ENCODE measurements around the gene OBSCN. TPM values are rescaled to one million over a fixed set of nuclear protein-coding genes. Genes with fewer than 3 reads are reported as not detected.

Gene OBSCN
- total RNA-seq, 1 experiment from 2014 or later = 33.3 TPM

- Mint-ChIP-seq H3K27ac (no peak overlapping the region; a peak in 1 of 7 replicates), H3K4me1 (peaks cover 0 to 2% of the 10 kb centered on the region in 2 experiments; a peak in 1 of 4 replicates), H3K9me3 (no peaks in the 10 kb centered on the region), H3K36me3 (ENCODE audit: insufficient read depth in 1 of 3, low read depth in 3 of 3) (peaks cover 30 to 65% (median 61%) of the 10 kb centered on the region in 3 experiments; a peak in 6 of 7 replicates), H3K4me3 (no peak overlapping the region), H3K27me3 (ENCODE audit: low read depth) (no peaks in the 10 kb centered on the region)
- Histone ChIP-seq H2BK120ac (ENCODE audit: low read depth, low read length, poor library complexity, severe bottlenecking) (no peak overlapping the region), H3K4me2 (ENCODE audit: insufficient read depth, insufficient read length, low read length) (no peak overlapping the region), H3K14ac (ENCODE audit: insufficient read depth, low read length) (no peak overlapping the region), H3K79me1 (ENCODE audit: insufficient read depth, low read depth, low read length, poor library complexity, severe bottlenecking) (no peaks in the 10 kb centered on the region), H3K9ac (ENCODE audit: extremely low read depth, insufficient read length, low read length) (no peak overlapping the region), H4K91ac (ENCODE audit: insufficient read length, low read depth, low read length) (no peak overlapping the region), H3K4me1 (ENCODE audit: insufficient read depth, low read length) (no peaks in the 10 kb centered on the region; the same call in 1 of the 2 replicates), H4K20me1 (ENCODE audit: control insufficient read depth, insufficient read depth, insufficient read length) (no peaks in the 10 kb centered on the region), H3K79me2 (ENCODE audit: insufficient read depth, low read length) (no peaks in the 10 kb centered on the region), H3K9me3 (ENCODE audit: control insufficient read depth, low read depth, low read length) (no peaks in the 10 kb centered on the region), H3K27ac (ENCODE audit: insufficient read length, low read depth, low read length) (no peak overlapping the region), H3K27me3 (ENCODE audit: insufficient read depth, low read length) (no peaks in the 10 kb centered on the region; the same call in 1 of the 2 replicates), H2BK12ac (ENCODE audit: insufficient read length, low read depth, low read length) (no peak overlapping the region), H3K18ac (ENCODE audit: insufficient read length, low read depth, low read length) (no peak overlapping the region), H2BK15ac (ENCODE audit: low read depth, low read length) (no peak overlapping the region), H2BK20ac (ENCODE audit: low read depth, low read length, poor library complexity, severe bottlenecking) (no peak overlapping the region), H2BK5ac (ENCODE audit: insufficient read length, low read length) (no peak overlapping the region), H3K23ac (ENCODE audit: insufficient read length, low read depth, low read length) (no peak overlapping the region), H4K5ac (ENCODE audit: insufficient read length, low read depth, low read length) (no peak overlapping the region), H2AK5ac (ENCODE audit: insufficient read length, low read length) (no peak overlapping the region), H3K23me2 (ENCODE audit: insufficient read length, low read depth, low read length, poor library complexity, severe bottlenecking) (peaks cover 12% of the 10 kb centered on the region), H3K56ac (ENCODE audit: insufficient read length, low read depth, low read length) (no peak overlapping the region), H2AFZ (ENCODE audit: low read length) (no peak overlapping the region), H3T11ph (ENCODE audit: low read length) (no peak overlapping the region), H4K8ac (replicated peaks; ENCODE audit: insufficient read length, low read depth, low read length) (no peak overlapping the region), H3K4ac (ENCODE audit: low read depth, low read length) (no peak overlapping the region)
- no CpG with 5 or more reads among the region's 14 CpGs for WGBS (ENCODE audit: extremely low coverage, insufficient read length, low lambda C conversion rate)
- TF ChIP-seq, protein P1, sequence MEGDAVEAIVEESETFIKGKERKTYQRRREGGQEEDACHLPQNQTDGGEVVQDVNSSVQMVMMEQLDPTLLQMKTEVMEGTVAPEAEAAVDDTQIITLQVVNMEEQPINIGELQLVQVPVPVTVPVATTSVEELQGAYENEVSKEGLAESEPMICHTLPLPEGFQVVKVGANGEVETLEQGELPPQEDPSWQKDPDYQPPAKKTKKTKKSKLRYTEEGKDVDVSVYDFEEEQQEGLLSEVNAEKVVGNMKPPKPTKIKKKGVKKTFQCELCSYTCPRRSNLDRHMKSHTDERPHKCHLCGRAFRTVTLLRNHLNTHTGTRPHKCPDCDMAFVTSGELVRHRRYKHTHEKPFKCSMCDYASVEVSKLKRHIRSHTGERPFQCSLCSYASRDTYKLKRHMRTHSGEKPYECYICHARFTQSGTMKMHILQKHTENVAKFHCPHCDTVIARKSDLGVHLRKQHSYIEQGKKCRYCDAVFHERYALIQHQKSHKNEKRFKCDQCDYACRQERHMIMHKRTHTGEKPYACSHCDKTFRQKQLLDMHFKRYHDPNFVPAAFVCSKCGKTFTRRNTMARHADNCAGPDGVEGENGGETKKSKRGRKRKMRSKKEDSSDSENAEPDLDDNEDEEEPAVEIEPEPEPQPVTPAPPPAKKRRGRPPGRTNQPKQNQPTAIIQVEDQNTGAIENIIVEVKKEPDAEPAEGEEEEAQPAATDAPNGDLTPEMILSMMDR (conservative IDR thresholded peaks at IDR 0.05) = peak; percentile 39; the same call in 2 of the 3 replicates
- no peak for DNase-seq
Observed at GRCh38 chr1:228217551-228218344, 9.9 kb downstream of the OBSCN start.

Measured in H9 (cell line).